A673 (cell line): ENCODE data around the gene RNU6-8. TPM values are rescaled to one million over a fixed set of nuclear protein-coding genes. Genes with fewer than 3 reads are reported as not detected.

Experiments
- BruUV-seq: library from RNA; stranded (reverse); fragments of 400-500 nt; replicated peaks from 2 replicates; lab custom pipeline; 2021; lab: Mats Ljungman, UMichigan
- CTCF ChIA-PET: fragments of 300-600 bp; sonication (Branson Sonifier 250); formaldehyde crosslinking; loops from one replicate; lab custom pipeline; 2022; ENCODE audit warnings: antibody characterized with exemption; lab: Charles Lee
- POLR2A ChIA-PET: fragments of 300-600 bp; sonication (Branson Sonifier 250); formaldehyde crosslinking; loops from one replicate; lab custom pipeline; 2022; ENCODE audit warnings: antibody characterized with exemption; ENCODE audit not compliant: low non-redundant PET; lab: Charles Lee
- DNase-seq: peaks from one replicate; pipeline ENCODE4 v3.0.0-alpha.2; 2015; ENCODE audit warnings: low spot score
- H3K27ac ChIP-seq: fragments of 200-600 bp; sonication (generic); 2 replicates; pipeline ENCODE4 v1.5.1; 2016; ENCODE audit warnings: mixed run types, low read depth, mild to moderate bottlenecking, mixed read lengths, antibody characterized with exemption, low read length; ENCODE audit not compliant: poor library complexity, severe bottlenecking
- H3K27me3 ChIP-seq: fragments of 200-600 bp; sonication (generic); replicated peaks from 2 replicates; pipeline ENCODE4 v1.6.1; 2017; ENCODE audit warnings: mixed run types, low read depth, mild to moderate bottlenecking, mixed read lengths, antibody characterized with exemption, low read length; ENCODE audit not compliant: insufficient read depth, poor library complexity
- H3K36me3 ChIP-seq: fragments of 200-600 bp; sonication (generic); 2 replicates; pipeline ENCODE4 v1.6.1; 2016; ENCODE audit warnings: mixed run types, mild to moderate bottlenecking, mixed read lengths, antibody characterized with exemption, low read length; ENCODE audit not compliant: insufficient read depth, poor library complexity, severe bottlenecking
- H3K4me1 ChIP-seq: fragments of 200-600 bp; sonication (generic); 2 replicates; pipeline ENCODE4 v1.6.1; 2017; ENCODE audit warnings: mixed run types, mild to moderate bottlenecking, mixed read lengths, antibody characterized with exemption, low read length; ENCODE audit not compliant: insufficient read depth, poor library complexity, severe bottlenecking
- H3K4me3 ChIP-seq: fragments of 200-600 bp; sonication (generic); 2 replicates; pipeline ENCODE4 v1.5.1; 2016; ENCODE audit warnings: low read depth, mixed run types, mild to moderate bottlenecking, mixed read lengths, low read length; ENCODE audit not compliant: poor library complexity, severe bottlenecking
- H3K9me3 ChIP-seq: fragments of 200-600 bp; sonication (generic); 2 replicates; pipeline ENCODE4 v1.6.1; 2016; ENCODE audit warnings: mixed run types, low read depth, mild to moderate bottlenecking, mixed read lengths, antibody characterized with exemption, low read length; ENCODE audit not compliant: poor library complexity, severe bottlenecking
- EZH2 ChIP-seq: fragments of 200-600 bp; sonication (generic); IDR thresholded peaks from 2 replicates; pipeline ENCODE4 v1.6.1; 2017; ENCODE audit warnings: borderline replicate concordance, low read depth, mild to moderate bottlenecking, mixed read lengths, antibody characterized with exemption, low read length; ENCODE audit not compliant: poor library complexity, severe bottlenecking
- intact Hi-C: fragments of 100-400 bp; cut with micrococcal nuclease; formaldehyde crosslinking; loops from one replicate; pipeline ENCODE4 v1.10.0; 2022; ENCODE audit not compliant: unreplicated experiment
- total RNA-seq: library from RNA; stranded (reverse); gene quantifications from 2 replicates; pipeline ENCODE4 v1.2.3, GENCODE V29; 2021
- TF ChIP-seq, protein P1 (sequence below): fragments of 300-800, 200-600 bp; sonication (generic); conservative IDR thresholded peaks from 2 replicates; pipeline ENCODE4 v1.5.1; 2017; ENCODE audit warnings: low read depth, mild to moderate bottlenecking, antibody characterized with exemption, low read length, moderate library complexity, mixed read lengths

RNU6-8 gene
- total RNA-seq, 1 experiment from 2014 or later = not detected

DNA sequence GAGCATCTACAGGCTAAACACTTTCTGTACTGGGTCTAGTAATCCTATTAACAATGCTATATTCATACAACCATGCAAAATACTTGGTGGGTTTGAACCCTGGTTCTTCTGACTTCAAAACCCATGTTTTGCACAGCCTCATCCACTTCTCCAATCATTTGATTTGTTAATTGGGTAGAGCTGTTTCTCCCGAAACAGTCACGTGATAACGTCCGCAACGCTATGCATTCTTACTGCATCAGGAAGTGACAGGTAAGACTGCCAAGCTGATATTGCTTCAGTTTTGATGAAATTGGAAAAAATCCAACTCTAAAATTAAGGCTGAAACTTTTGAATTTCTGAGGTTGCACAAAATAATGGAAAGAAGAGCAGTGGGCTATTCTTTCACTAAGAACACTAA lies 31.6 kb downstream of the RNU6-8 start:
- BruUV-seq = no TSS peak
- POLR2A ChIA-PET = no interaction called here
- CTCF ChIA-PET = no interaction called here

GRCh38 chr14:32169191-32169590 lies 33.9 kb downstream of the RNU6-8 start:
- peak; percentile 14 for DNase-seq
- POLR2A ChIA-PET = no interaction called here
- TF ChIP-seq, protein P1, sequence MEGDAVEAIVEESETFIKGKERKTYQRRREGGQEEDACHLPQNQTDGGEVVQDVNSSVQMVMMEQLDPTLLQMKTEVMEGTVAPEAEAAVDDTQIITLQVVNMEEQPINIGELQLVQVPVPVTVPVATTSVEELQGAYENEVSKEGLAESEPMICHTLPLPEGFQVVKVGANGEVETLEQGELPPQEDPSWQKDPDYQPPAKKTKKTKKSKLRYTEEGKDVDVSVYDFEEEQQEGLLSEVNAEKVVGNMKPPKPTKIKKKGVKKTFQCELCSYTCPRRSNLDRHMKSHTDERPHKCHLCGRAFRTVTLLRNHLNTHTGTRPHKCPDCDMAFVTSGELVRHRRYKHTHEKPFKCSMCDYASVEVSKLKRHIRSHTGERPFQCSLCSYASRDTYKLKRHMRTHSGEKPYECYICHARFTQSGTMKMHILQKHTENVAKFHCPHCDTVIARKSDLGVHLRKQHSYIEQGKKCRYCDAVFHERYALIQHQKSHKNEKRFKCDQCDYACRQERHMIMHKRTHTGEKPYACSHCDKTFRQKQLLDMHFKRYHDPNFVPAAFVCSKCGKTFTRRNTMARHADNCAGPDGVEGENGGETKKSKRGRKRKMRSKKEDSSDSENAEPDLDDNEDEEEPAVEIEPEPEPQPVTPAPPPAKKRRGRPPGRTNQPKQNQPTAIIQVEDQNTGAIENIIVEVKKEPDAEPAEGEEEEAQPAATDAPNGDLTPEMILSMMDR = no peak
- no peak for TF ChIP-seq EZH2
- Histone ChIP-seq H3K27ac (no peak overlapping the region), H3K4me1 (no peaks in the 10 kb centered on the region), H3K4me3 (no peak overlapping the region), H3K27me3 (no peaks in the 10 kb centered on the region), H3K36me3 (no peaks in the 10 kb centered on the region), H3K9me3 (no peaks in the 10 kb centered on the region)
- BruUV-seq = no TSS peak
- CTCF ChIA-PET = no interaction called here
- intact Hi-C loops = no loop called here

More for the DNA sequence above, 31.6 kb downstream of the RNU6-8 start:
- Histone ChIP-seq H3K4me1 (no peaks in the 10 kb centered on the region), H3K9me3 (no peaks in the 10 kb centered on the region), H3K4me3 (no peak overlapping the region), H3K27ac (no peak overlapping the region), H3K36me3 (no peaks in the 10 kb centered on the region), H3K27me3 (no peaks in the 10 kb centered on the region)
- TF ChIP-seq, protein P1 = no peak
- TF ChIP-seq EZH2 = no peak
- intact Hi-C loops = no loop called here
- no peak for DNase-seq

DNA sequence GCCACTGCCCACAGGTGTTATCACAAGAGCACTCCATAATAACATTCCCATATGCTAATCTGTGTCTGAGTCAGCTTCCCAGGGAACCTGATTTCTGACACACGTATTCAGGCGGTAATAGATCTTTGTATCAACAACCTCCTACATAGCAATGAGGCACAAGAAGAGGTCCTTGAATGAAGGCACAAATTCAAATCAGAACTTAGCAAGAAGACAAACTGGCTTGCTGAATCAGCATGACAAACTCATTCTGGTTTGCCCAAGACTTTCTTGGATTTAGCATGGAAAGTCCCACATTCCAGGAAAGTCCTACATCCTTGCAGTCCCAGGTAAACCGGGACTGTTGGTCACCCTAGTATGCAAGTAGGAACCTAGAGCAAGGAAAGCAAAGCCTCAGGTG lies 35.2 kb downstream of the RNU6-8 start:
- Histone ChIP-seq H3K27ac (no peak overlapping the region), H3K9me3 (no peaks in the 10 kb centered on the region), H3K4me1 (no peaks in the 10 kb centered on the region), H3K4me3 (no peak overlapping the region), H3K36me3 (no peaks in the 10 kb centered on the region), H3K27me3 (no peaks in the 10 kb centered on the region)
- BruUV-seq = no TSS peak
- ChIA-PET POLR2A (no interaction called here), CTCF (no interaction called here)
- no peak for TF ChIP-seq EZH2
- TF ChIP-seq, protein P1 = no peak
- intact Hi-C loops = no loop called here
- no peak for DNase-seq
